Fibroblast of lung (primary cell): ENCODE data around the gene FOXI1.

ENCODE experiments used
- CTCF ChIP-seq, 2 donors: IDR thresholded peaks in 1 of 2; conservative IDR thresholded peaks in 1 of 2; 1 replicate in 1 of 2; 2 replicates in 1 of 2; pipeline ENCODE4 v1.5.1; 2011 to 2012; ENCODE audit warnings: low read length in 2 of 2, control low read depth in 1 of 2, inconsistent platforms in 1 of 2, low read depth in 1 of 2, mild to moderate bottlenecking in 1 of 2
- EZH2 ChIP-seq: IDR thresholded peaks from 2 replicates; pipeline ENCODE4 v1.5.1; 2012; ENCODE audit warnings: low read length, control low read depth, mild to moderate bottlenecking; ENCODE audit errors: missing control alignments

- TF ChIP-seq CTCF (conservative IDR thresholded peaks at IDR 0.05 in 1 of 2, IDR thresholded peaks at IDR 0.05 in 1 of 2; ENCODE audit: low read depth in 1 of 2, low read length in 2 of 2) (no peak), EZH2 (no peak)
These were observed 26.7 kb downstream of the FOXI1 start for GRCh38 chr5:170132269-170132975.
